HG03442 (cell line): ENCODE data around the gene YAP1.
"Not testable (repeated sequence)": the region's sequence is repeated elsewhere in the genome, so short reads cannot be mapped to it uniquely, and the experiment has no call there.

Experiments
- ATAC-seq: cut with Tn5 transposase; IDR thresholded peaks from one replicate; pipeline ENCODE4 v1.9.1; 2021; ENCODE audit warnings: mild to moderate bottlenecking, moderate library complexity; ENCODE audit not compliant: unreplicated experiment

YAP1 gene

DNA sequence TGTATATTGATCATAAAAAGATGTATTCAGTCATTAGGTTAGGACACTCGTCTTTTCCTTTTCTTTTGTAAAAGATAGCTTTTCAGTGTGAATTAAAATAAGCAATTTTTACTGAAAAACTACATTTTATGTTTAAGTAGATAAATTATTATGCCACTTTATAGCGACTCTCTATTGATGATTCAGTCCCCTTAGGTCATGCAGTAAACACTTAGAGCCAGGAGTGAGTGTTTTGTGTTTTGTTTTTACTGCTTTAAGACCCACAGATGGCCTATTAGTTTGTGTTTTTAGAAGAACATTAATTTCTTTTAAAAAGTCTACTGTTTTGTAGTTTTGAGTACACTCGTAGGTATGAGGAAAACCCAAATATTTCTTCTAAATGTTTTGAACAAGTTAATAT lies 86.6 kb downstream of the YAP1 start:
- ATAC-seq = no peak

GRCh38 chr11:102197670-102198139 lies 87.5 kb downstream of the YAP1 start:
- no peak for ATAC-seq

GRCh38 chr11:102199673-102200072 lies 89.4 kb downstream of the YAP1 start:
- no peak for ATAC-seq

DNA sequence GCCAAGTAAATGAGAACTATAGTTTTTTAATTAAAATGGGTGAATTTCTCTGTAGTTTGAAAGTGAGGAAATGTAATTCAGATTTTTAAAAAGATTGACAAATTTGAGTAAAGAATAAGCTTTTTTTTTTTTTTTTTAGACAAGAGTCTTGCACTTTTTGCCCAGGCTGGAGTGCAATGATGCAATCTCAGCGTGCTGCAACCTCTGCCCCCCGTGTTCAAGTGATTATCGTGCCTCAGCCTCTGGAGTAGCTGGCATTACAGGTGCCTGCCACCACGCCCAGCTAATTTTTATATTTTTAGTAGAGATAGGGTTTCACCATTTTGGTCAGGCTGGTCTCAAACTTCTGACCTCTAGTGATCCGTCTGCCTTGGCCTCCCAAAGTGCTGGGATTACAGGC lies 90.1 kb downstream of the YAP1 start:
- not testable (repeated sequence) for ATAC-seq

- ATAC-seq = no peak
Measured at GRCh38 chr11:102201776-102202175, 91.5 kb downstream of the YAP1 start.

DNA sequence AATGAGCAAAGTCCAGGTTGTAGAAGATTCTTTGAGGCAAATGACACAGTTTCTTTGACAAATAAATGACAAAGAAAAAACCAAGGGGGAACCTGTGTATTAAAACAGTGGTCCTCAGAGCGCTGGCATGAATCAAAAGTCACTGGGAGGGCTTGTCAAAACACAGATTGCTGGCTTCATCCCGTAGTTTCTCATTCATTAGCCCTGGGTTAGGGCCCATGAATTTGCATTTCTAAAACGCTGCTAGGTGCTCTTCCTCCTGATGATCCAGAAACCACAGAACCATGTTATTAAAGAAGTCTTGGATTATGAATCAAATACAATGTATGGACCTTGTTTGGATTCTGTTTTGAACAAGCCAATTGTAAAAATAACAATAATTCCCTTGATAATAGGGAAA lies 92.7 kb downstream of the YAP1 start:
- ATAC-seq = no peak

DNA sequence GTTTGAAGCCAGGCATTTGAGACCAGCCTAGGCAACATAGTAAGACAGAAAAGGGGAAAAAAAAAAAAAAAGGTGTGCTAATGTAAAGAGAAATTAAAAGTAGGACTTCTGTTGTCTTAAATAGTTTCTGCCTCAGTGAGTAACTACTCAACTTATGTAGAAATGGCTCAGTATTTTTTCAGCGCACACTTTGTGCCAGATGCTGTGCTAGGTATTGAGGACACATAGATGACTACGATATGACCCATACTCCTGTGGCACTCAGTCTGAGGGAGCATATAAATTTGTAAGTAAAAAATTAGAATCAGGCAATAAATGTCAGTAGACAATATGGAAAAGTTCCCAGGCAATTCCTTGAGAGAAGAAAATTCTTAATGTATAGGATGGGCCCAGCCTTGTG lies 93.9 kb downstream of the YAP1 start:
- ATAC-seq = no peak

DNA sequence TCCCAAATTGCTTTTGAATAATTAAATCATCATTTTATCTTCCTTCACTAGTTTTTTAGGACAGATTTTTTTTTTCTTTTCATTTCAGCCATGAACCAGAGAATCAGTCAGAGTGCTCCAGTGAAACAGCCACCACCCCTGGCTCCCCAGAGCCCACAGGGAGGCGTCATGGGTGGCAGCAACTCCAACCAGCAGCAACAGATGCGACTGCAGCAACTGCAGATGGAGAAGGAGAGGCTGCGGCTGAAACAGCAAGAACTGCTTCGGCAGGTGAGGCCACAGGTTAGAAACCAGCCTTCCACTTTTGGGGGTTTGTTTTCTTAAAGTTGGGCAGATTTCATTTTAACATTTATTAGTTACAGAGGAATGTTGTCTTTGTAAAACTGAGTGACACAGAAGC lies 95.6 kb downstream of the YAP1 start:
- ATAC-seq = no peak

DNA sequence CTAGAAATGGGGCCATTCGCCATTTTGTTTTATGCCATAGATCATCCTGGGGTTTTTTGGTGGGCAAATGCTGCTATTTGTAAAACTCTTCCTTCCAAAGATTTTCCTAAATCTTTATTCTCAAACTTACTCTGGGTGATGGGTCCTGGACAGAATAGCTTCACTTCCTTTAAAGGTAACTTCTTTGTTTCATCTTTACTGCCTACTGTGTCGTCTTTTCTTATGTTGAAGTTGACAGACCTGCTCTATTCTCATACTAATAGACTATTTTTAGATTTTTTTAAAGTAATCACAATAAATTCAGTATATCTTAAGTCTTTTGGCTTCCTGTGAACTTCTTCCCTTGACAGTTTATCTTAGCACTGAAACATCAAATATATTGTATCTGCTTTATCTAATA lies 98.6 kb downstream of the YAP1 start:
- ATAC-seq = no peak

- ATAC-seq = no peak
Measured at GRCh38 chr11:102214623-102215022, 104.4 kb downstream of the YAP1 start.

GRCh38 chr11:102216433-102217075 lies 106.3 kb downstream of the YAP1 start:
- no peak for ATAC-seq

- no peak for ATAC-seq
Measured at GRCh38 chr11:102220728-102221467, 110.7 kb downstream of the YAP1 start.

DNA sequence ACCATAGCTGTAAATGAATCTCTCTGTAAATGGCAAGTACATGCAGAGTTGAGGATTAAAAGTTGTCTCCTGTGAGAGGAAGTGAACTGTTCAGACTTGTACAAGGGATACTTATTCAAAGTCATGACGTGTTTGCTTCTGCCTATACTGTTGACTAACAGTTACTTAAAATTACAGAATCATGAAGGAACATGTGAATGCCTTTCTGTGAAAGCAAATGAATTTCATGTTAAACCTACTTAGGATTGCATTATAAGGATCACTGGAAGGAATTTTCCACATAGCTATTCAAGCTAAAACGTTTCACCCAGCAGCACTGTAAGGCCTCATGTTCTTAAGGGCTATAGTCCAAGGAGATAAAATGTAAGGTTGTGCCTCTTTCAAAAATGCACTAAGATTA lies 113.6 kb downstream of the YAP1 start:
- ATAC-seq = no peak

DNA sequence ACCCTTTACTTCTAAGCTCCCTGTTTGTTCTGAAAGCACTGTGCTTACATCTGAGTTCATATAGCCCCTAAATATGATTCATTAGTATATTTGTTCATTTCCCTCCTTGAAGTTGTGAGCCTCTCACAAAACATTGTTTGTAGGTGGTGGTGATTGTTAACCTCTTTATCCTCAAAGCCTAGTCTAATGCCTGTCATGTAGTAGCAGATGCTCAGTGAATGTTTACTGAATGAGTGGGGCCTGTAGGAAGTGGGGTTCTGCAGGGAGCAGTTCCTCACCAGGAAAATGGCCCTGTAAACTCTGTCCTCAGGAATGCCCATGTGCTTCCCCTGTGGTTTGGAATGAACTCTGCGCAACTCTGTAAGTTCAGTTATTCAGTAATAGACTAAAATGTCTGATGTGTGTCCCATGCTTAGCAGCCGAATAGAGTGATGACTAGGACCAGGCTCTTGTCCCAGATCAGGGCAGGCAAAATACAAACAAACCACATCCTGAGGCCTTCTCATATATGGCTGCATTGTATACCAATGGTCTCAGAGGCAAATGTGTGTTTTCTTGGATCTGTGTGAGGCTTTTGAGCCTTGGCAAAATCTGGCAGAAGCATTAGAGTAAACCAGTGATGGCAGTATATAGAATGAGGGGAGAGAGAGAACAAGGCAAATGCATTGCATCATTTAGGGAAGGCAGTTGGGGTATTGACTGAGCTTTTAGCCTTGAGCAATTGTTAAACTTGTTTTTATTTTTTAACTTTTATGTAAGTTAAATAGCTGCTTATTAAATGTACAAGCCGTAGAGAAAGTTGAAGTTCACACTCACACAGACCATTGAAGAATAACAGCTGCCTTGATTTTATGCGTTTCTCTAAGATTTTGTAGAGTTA lies 115.7 kb downstream of the YAP1 start:
- ATAC-seq = no peak

DNA sequence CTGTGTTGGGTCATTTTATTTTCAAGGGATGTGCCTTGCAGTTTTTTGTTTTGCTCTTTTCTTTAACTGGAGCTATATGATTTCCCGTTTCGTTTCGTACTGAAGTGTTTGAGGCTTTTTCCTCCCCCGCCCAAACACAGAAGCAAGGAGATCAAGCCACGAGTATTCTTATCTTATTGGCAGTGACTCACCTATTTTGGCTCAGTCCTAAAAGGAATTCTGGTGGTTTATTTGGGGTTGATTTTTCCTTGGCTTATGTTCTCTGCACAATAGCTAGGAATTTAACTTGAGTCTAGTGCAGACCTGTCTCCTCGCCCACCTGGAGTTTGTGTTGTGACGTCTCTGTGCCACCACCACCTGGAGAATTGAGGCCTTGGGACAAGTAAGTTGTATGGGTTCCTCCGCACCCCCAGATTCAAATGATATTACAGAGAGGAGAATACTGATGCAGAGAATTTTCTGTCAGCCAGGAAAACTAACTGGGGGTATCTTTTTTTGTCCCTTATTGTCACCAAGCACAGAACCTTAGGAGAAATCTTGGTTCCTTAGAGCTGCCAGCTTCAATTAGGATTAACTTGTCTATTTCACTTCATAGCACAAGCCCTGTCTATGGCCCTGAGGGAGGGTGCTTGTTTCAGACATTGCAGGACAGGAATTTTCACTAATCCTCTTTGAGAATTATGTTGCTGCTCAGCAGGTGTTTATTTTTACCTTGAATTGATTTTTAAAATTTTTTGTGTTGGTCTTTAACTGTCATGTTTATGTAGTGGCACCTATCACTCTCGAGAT lies 116.6 kb downstream of the YAP1 start:
- ATAC-seq = no peak

GRCh38 chr11:102229510-102230123 lies 119.4 kb downstream of the YAP1 start:
- no peak for ATAC-seq

- ATAC-seq = no peak
Measured at GRCh38 chr11:102230186-102230585, 119.9 kb downstream of the YAP1 start.

- no peak for ATAC-seq
Measured at GRCh38 chr11:102230911-102231310, 120.7 kb downstream of the YAP1 start.

DNA sequence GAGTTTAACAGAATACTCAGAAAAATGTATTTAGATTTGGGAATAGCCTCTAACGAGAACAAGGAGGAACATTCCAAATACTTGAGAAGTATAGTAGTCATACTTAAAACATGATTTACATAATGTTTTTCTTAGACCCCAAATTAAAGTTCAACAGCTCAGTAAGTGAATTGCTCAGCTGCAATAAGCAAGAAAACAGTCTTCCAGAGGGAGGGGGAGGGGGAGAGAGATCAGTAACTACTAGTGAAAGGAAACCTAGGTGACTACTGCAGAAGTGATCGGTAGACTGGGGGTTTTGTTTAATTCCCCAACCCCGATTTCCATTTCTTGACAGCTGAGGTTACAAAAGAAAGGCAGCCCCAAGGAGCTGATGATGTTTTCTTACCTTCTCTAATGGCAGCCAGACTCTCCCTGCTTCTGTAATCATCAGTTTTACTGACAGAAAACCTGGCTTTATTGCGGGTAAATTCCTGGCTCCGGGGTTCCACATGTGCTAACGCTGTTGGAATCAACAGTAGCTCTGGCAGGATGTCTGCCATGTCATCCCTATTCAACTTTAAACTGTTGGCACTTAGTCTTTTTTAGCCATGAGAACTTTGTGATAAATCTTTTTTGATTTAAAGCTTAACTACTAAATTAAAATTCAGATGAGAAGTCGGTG lies 124.7 kb downstream of the YAP1 start:
- ATAC-seq = no peak
